ENCODE results near the gene BANF1. TPM values are rescaled to one million over a fixed set of nuclear protein-coding genes. Genes with fewer than 3 reads are reported as not detected.
"Not testable (repeated sequence)": the region's sequence is repeated elsewhere in the genome, so short reads cannot be mapped to it uniquely, and the experiment has no call there.

Gene BANF1
- total and polyA plus RNA-seq, 2 experiments from 2014 or later: 31.6 to 330 TPM

GRCh38 chr11:66022401-66023185 lies 20.3 kb downstream of the BANF1 start:
- Histone ChIP-seq H3K79me2 (ENCODE audit: insufficient read depth) (no peaks in the 10 kb centered on the region), H3K4me1 (ENCODE audit: insufficient read depth) (peaks cover 17% of the 10 kb centered on the region), H3K4me2 (ENCODE audit: unreplicated experiment) (peak overlapping the region; percentile 60), H3K9ac (peak overlapping the region; percentile 50), H3K9me3 (ENCODE audit: low read depth) (no peaks in the 10 kb centered on the region), H3K36me3 (ENCODE audit: low read depth) (no peaks in the 10 kb centered on the region), H4K20me1 (ENCODE audit: insufficient read depth) (no peaks in the 10 kb centered on the region), H3K27me3 (replicated peaks; ENCODE audit: insufficient read depth) (no peaks in the 10 kb centered on the region), H3F3A (ENCODE audit: insufficient read depth) (no peaks in the 10 kb centered on the region), H3K9me2 (ENCODE audit: insufficient read depth) (no peaks in the 10 kb centered on the region), H3K27ac (no peak overlapping the region), H3K4me3 (peak overlapping the region; percentile 57), H2AFZ (peak overlapping the region; percentile 85)
- DNase-seq: peak; percentile 81
- WGBS, 2 experiments (ENCODE audit: low coverage in 1 of 2, low lambda C conversion rate in 2 of 2, missing lambda C conversion rate in 2 of 2): 13 to 16% methylated on average over 42 to 46 of the region's 46 CpGs
- TF ChIP-seq EZH2 (IDR thresholded peaks at IDR 0.05; ENCODE audit: insufficient read depth, poor library complexity, severe bottlenecking): no peak
- TF ChIP-seq EZH2phosphoT487 (IDR thresholded peaks at IDR 0.05; ENCODE audit: insufficient read depth, low read depth): no peak
- in situ Hi-C loops (cut with MboI): no loop called here

GRCh38 chr11:66023186-66023440 lies 20.8 kb downstream of the BANF1 start:
- H3K9me2 ChIP-seq (ENCODE audit: insufficient read depth); H3K36me3 ChIP-seq (ENCODE audit: low read depth); H2AFZ ChIP-seq; H3K9me3 ChIP-seq (ENCODE audit: low read depth); H3K27me3 ChIP-seq (replicated peaks; ENCODE audit: insufficient read depth); H3K79me2 ChIP-seq (ENCODE audit: insufficient read depth); H3K4me2 ChIP-seq (ENCODE audit: unreplicated experiment); H3K9ac ChIP-seq; H3K4me3 ChIP-seq; H3F3A ChIP-seq (ENCODE audit: insufficient read depth); H4K20me1 ChIP-seq (ENCODE audit: insufficient read depth); in situ Hi-C loops (cut with MboI); H3K27ac ChIP-seq; DNase-seq: not testable (repeated sequence)
- WGBS, 2 experiments (ENCODE audit: low coverage in 1 of 2, low lambda C conversion rate in 2 of 2, missing lambda C conversion rate in 2 of 2): 72 to 75% methylated on average over 5 of the region's 5 CpGs
- peaks cover 17% of the 10 kb centered on the region for H3K4me1 ChIP-seq (ENCODE audit: insufficient read depth)

GRCh38 chr11:66026017-66026529 lies 23.8 kb downstream of the BANF1 start, which contains the start of gene CATSPER1:
Gene CATSPER1, minus strand, starts transcription at chr11:66026479. Its CDS starts 100 bp downstream, at chr11:66026379.
- H3K9me3 ChIP-seq (ENCODE audit: low read depth): no peaks in the 10 kb centered on the region
- no peak for DNase-seq
- H3K27ac ChIP-seq: no peak within 1 kb of the TSS
- no peak within 1 kb of the TSS for H3K9ac ChIP-seq
- no peak within 1 kb of the TSS for H3K4me3 ChIP-seq
- TF ChIP-seq EZH2 (IDR thresholded peaks at IDR 0.05; ENCODE audit: insufficient read depth, poor library complexity, severe bottlenecking) (no peak), EZH2phosphoT487 (IDR thresholded peaks at IDR 0.05; ENCODE audit: insufficient read depth, low read depth) (no peak)
- no peaks in the 10 kb centered on the region for H3F3A ChIP-seq (ENCODE audit: insufficient read depth)
- no peaks in the 10 kb centered on the region for H4K20me1 ChIP-seq (ENCODE audit: insufficient read depth)
- no peaks in the 10 kb centered on the region for H3K79me2 ChIP-seq (ENCODE audit: insufficient read depth)
- H3K4me1 ChIP-seq (ENCODE audit: insufficient read depth): peaks cover 9% of the 10 kb centered on the region
- WGBS, 2 experiments (ENCODE audit: low coverage in 1 of 2, low lambda C conversion rate in 2 of 2, missing lambda C conversion rate in 2 of 2): 76 to 77% methylated on average over 18 of the region's 18 CpGs
- no peak within 1 kb of the TSS for H3K4me2 ChIP-seq (ENCODE audit: unreplicated experiment)
- no peaks in the 10 kb centered on the region for H3K9me2 ChIP-seq (ENCODE audit: insufficient read depth)
- no peaks in the 10 kb centered on the region for H3K27me3 ChIP-seq (replicated peaks; ENCODE audit: insufficient read depth)
- H3K36me3 ChIP-seq (ENCODE audit: low read depth): no peaks in the 10 kb centered on the region
- in situ Hi-C loops (cut with MboI): no loop called here
- no peak within 1 kb of the TSS for H2AFZ ChIP-seq

- no peaks in the 10 kb centered on the region for H3K27me3 ChIP-seq (replicated peaks; ENCODE audit: insufficient read depth)
- H3K4me1 ChIP-seq (ENCODE audit: insufficient read depth): no peaks in the 10 kb centered on the region
- no peak overlapping the region for H3K4me2 ChIP-seq (ENCODE audit: unreplicated experiment)
- H3K4me3 ChIP-seq: no peak overlapping the region
- H3F3A ChIP-seq (ENCODE audit: insufficient read depth): no peaks in the 10 kb centered on the region
- H3K9me3 ChIP-seq (ENCODE audit: low read depth): no peaks in the 10 kb centered on the region
- 90 to 95% methylated on average over 8 of the region's 8 CpGs for WGBS, 2 experiments (ENCODE audit: low coverage in 1 of 2, low lambda C conversion rate in 2 of 2, missing lambda C conversion rate in 2 of 2)
- no peak overlapping the region for H3K27ac ChIP-seq
- no peaks in the 10 kb centered on the region for H4K20me1 ChIP-seq (ENCODE audit: insufficient read depth)
- in situ Hi-C loops (cut with MboI): no loop called here
- no peaks in the 10 kb centered on the region for H3K9me2 ChIP-seq (ENCODE audit: insufficient read depth)
- no peaks in the 10 kb centered on the region for H3K79me2 ChIP-seq (ENCODE audit: insufficient read depth)
- DNase-seq: no peak
- H3K36me3 ChIP-seq (ENCODE audit: low read depth): no peaks in the 10 kb centered on the region
- TF ChIP-seq EZH2 (IDR thresholded peaks at IDR 0.05; ENCODE audit: insufficient read depth, poor library complexity, severe bottlenecking): no peak
- TF ChIP-seq EZH2phosphoT487 (IDR thresholded peaks at IDR 0.05; ENCODE audit: insufficient read depth, low read depth): no peak
- H3K9ac ChIP-seq: no peak overlapping the region
- H2AFZ ChIP-seq: no peak overlapping the region
Measured at GRCh38 chr11:66032957-66033735, 30.8 kb downstream of the BANF1 start.

All from GM23248 (cell line).